ENCODE measurements around the gene PI4K2A.

DNA sequence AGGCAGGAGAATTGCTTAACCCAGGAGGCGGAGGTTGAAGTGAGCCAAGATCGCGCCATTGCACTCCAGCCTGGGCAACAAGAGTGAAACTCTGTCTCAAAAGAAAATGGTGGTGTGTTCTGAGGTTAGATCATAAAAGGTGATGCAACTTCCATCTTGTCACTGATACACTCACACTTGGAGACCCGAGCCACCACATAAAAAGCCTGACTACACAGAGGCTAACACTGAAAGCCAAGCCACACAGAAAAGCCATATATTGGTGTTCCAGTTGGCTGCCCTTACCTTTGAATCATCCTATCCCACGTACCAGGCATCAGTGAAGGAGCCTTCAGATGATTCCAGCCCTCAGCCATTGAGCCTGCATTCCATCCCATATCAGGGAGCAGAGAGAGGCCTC lies 11.2 kb upstream of the PI4K2A start:
- TF ChIP-seq, protein P1, sequence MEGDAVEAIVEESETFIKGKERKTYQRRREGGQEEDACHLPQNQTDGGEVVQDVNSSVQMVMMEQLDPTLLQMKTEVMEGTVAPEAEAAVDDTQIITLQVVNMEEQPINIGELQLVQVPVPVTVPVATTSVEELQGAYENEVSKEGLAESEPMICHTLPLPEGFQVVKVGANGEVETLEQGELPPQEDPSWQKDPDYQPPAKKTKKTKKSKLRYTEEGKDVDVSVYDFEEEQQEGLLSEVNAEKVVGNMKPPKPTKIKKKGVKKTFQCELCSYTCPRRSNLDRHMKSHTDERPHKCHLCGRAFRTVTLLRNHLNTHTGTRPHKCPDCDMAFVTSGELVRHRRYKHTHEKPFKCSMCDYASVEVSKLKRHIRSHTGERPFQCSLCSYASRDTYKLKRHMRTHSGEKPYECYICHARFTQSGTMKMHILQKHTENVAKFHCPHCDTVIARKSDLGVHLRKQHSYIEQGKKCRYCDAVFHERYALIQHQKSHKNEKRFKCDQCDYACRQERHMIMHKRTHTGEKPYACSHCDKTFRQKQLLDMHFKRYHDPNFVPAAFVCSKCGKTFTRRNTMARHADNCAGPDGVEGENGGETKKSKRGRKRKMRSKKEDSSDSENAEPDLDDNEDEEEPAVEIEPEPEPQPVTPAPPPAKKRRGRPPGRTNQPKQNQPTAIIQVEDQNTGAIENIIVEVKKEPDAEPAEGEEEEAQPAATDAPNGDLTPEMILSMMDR (IDR thresholded peaks at IDR 0.05): no peak
- no peak for TF ChIP-seq POLR2AphosphoS5 (IDR thresholded peaks at IDR 0.05)

Data from breast epithelium (tissue), 3 donors.